K562 (cell line): ENCODE results near the gene SPIRE1.

ENCODE experiments used
- ELF1 ChIP-seq: fragments of 200-800 bp; sonication (Bioruptor generic); IDR thresholded peaks from 2 replicates; pipeline ENCODE4 v1.6.1; 2016; ENCODE audit warnings: missing genetic modification characterization, missing compliant biosample characterization
- HIVEP1 ChIP-seq: fragments of 250-450 bp; sonication (Bioruptor Pico); IDR thresholded peaks from 2 replicates; pipeline ENCODE4 v1.4.0; 2020; ENCODE audit warnings: mild to moderate bottlenecking
- RAD21 ChIP-seq, 2 experiments: fragments of 250-450 bp in 1 of 2; fragments of 450-650 bp in 1 of 2; sonication (Bioruptor Pico) in 1 of 2; formaldehyde crosslinking in 1 of 2; IDR thresholded peaks in 1 of 2; conservative IDR thresholded peaks in 1 of 2; 2 replicates each; pipeline versions ENCODE4 v1.4.0 to v1.8.0; 2020 to 2022; ENCODE audit warnings: mild to moderate bottlenecking in 2 of 2, moderate library complexity in 1 of 2
- RFX5 ChIP-seq: IDR thresholded peaks from 2 replicates; pipeline ENCODE4 v1.6.1; 2011; ENCODE audit warnings: low read depth, mild to moderate bottlenecking, improper control_type of control experiment, low read length
- TAF7 ChIP-seq: fragments of 450-650 bp; IDR thresholded peaks from 2 replicates; pipeline ENCODE4 v1.6.1; 2016; ENCODE audit warnings: missing genetic modification characterization, missing compliant biosample characterization
- ZBTB1 ChIP-seq: sonication (generic); formaldehyde crosslinking; IDR thresholded peaks from 2 replicates; pipeline ENCODE4 v1.8.1; 2023; ENCODE audit warnings: missing genetic modification reagents, low read depth, mild to moderate bottlenecking, borderline replicate concordance
- TF ChIP-seq, protein P1 (sequence below), 2 experiments: fragments of 450-650 bp; formaldehyde crosslinking in 1 of 2; IDR thresholded peaks; 2 replicates each; pipeline versions ENCODE4 v1.4.0 to v1.6.1; 2014 to 2020; ENCODE audit warnings: mild to moderate bottlenecking in 2 of 2, borderline replicate concordance in 1 of 2, low read depth in 1 of 2
- TF ChIP-seq, protein P2 (sequence below): fragments of 250-450 bp; sonication (Bioruptor Pico); IDR thresholded peaks from 2 replicates; pipeline ENCODE4 v1.8.0; 2022; ENCODE audit warnings: moderate library complexity, mild to moderate bottlenecking, inconsistent platforms
- TF ChIP-seq, protein P3 (sequence below), 3 experiments: IDR thresholded peaks in 2 of 3; conservative IDR thresholded peaks in 1 of 3; 2 replicates each; pipeline ENCODE4 v1.5.1; 2011 to 2012; ENCODE audit warnings: low read length in 3 of 3, mild to moderate bottlenecking in 3 of 3, control low read depth in 2 of 3, improper control_type of control experiment in 1 of 3, inconsistent platforms in 1 of 3, low read depth in 1 of 3, mixed read lengths in 1 of 3, moderate library complexity in 1 of 3; ENCODE audit not compliant: insufficient read depth in 2 of 3

DNA sequence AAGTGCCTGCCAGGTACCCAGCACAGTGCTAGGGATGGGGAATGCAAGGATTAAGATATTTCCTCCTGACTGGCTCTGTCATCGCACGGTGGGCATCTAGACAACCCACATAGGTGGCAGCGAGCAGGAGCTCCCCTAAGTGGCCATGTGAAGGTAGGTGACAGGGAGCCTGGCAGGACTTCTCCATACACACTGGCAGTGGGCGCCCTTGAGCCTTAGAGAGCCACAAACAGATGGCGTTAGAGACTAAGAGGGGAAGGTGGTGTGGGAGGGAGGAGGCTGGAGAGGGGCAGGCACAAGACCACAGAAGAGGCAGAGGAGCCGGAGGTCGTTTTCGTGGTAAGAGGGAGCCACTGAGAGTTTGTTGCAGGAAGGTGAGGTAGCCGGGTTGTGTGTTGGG lies 235.0 kb downstream of the SPIRE1 start:
- TF ChIP-seq ZBTB1 (CRISPR knock-in tag) (no peak), RAD21 (CRISPR knock-in tag; conservative IDR thresholded peaks at IDR 0.05 in 1 of 2, IDR thresholded peaks at IDR 0.05 in 1 of 2) (peak in 1 of 2 experiments; percentile 33; a peak in 1 of 4 replicates), HIVEP1 (CRISPR knock-in tag) (no peak), ELF1 (tag) (no peak), TAF7 (tag) (no peak), RFX5 (no peak)
- TF ChIP-seq, protein P1, sequence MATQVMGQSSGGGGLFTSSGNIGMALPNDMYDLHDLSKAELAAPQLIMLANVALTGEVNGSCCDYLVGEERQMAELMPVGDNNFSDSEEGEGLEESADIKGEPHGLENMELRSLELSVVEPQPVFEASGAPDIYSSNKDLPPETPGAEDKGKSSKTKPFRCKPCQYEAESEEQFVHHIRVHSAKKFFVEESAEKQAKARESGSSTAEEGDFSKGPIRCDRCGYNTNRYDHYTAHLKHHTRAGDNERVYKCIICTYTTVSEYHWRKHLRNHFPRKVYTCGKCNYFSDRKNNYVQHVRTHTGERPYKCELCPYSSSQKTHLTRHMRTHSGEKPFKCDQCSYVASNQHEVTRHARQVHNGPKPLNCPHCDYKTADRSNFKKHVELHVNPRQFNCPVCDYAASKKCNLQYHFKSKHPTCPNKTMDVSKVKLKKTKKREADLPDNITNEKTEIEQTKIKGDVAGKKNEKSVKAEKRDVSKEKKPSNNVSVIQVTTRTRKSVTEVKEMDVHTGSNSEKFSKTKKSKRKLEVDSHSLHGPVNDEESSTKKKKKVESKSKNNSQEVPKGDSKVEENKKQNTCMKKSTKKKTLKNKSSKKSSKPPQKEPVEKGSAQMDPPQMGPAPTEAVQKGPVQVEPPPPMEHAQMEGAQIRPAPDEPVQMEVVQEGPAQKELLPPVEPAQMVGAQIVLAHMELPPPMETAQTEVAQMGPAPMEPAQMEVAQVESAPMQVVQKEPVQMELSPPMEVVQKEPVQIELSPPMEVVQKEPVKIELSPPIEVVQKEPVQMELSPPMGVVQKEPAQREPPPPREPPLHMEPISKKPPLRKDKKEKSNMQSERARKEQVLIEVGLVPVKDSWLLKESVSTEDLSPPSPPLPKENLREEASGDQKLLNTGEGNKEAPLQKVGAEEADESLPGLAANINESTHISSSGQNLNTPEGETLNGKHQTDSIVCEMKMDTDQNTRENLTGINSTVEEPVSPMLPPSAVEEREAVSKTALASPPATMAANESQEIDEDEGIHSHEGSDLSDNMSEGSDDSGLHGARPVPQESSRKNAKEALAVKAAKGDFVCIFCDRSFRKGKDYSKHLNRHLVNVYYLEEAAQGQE (IDR thresholded peaks at IDR 0.05; ENCODE audit: borderline replicate concordance), result no peak
- TF ChIP-seq, protein P1 (CRISPR knock-in tag; IDR thresholded peaks at IDR 0.05; ENCODE audit: low read depth), result no peak
- TF ChIP-seq, protein P2, sequence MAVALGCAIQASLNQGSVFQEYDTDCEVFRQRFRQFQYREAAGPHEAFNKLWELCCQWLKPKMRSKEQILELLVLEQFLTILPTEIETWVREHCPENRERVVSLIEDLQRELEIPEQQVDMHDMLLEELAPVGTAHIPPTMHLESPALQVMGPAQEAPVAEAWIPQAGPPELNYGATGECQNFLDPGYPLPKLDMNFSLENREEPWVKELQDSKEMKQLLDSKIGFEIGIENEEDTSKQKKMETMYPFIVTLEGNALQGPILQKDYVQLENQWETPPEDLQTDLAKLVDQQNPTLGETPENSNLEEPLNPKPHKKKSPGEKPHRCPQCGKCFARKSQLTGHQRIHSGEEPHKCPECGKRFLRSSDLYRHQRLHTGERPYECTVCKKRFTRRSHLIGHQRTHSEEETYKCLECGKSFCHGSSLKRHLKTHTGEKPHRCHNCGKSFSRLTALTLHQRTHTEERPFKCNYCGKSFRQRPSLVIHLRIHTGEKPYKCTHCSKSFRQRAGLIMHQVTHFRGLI (CRISPR knock-in tag), result no peak
- TF ChIP-seq, protein P3, sequence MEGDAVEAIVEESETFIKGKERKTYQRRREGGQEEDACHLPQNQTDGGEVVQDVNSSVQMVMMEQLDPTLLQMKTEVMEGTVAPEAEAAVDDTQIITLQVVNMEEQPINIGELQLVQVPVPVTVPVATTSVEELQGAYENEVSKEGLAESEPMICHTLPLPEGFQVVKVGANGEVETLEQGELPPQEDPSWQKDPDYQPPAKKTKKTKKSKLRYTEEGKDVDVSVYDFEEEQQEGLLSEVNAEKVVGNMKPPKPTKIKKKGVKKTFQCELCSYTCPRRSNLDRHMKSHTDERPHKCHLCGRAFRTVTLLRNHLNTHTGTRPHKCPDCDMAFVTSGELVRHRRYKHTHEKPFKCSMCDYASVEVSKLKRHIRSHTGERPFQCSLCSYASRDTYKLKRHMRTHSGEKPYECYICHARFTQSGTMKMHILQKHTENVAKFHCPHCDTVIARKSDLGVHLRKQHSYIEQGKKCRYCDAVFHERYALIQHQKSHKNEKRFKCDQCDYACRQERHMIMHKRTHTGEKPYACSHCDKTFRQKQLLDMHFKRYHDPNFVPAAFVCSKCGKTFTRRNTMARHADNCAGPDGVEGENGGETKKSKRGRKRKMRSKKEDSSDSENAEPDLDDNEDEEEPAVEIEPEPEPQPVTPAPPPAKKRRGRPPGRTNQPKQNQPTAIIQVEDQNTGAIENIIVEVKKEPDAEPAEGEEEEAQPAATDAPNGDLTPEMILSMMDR (IDR thresholded peaks at IDR 0.05 in 2 of 3, conservative IDR thresholded peaks at IDR 0.05 in 1 of 3; ENCODE audit: insufficient read depth in 2 of 3, low read depth in 1 of 3, low read length in 3 of 3), result peak in 2 of 3 experiments; percentile 38 to 52; a peak in 4 of 6 replicates
